Activated CD4-positive, alpha-beta T cell treated with anti-CD3 and anti-CD28 coated beads for 24 hours (primary cell): ENCODE data around the gene SFXN2.
"Not testable (repeated sequence)": the region's sequence is repeated elsewhere in the genome, so short reads cannot be mapped to it uniquely, and the experiment has no call there.

ENCODE experiments used
- DNase-seq, 2 donors: peaks; one replicate each; pipeline ENCODE4 v3.0.0-alpha.2; 2020; ENCODE audit warnings: low read depth in 2 of 2

Gene SFXN2

GRCh38 chr10:102752934-102753664 lies 38.7 kb downstream of the SFXN2 start:
- DNase-seq, result no peak

DNA sequence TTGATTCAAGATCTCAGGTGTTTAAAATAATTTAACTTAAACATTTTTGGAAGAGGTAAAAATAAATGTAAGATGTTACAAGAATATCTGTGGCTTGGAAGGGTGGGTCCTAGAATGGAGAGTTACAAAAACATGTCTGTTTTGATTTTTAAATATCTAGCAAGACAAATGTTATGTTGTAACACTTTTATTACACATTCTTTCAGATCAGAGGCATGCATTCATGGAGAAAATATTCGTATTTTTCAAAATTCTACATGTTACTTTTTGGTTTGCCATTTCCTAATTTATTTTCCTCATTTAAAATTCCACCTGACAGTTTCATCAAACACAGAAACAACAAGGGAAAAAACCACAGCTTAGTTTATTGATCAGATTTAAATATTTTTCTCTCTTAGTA lies 39.3 kb downstream of the SFXN2 start:
- no peak for DNase-seq

DNA sequence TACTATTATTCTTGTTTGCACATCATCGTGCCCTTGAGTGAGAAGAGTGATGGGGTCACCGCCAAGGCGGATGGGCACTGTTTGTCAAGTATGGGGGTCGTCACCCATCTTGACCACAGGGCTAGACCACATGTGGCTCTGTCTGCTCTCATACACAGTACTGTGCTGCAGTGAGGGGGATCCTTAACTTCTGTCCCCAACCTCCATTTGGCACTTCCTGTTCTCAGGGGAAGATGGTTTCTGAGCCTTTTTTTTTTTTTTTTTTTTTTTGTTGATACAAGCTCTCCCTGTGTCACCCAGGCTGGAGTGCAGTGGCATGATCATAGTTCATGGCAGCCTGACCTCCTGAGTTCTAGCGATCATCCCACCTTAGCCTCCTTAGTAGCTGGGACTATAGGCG lies 42.9 kb downstream of the SFXN2 start:
- no peak for DNase-seq

DNA sequence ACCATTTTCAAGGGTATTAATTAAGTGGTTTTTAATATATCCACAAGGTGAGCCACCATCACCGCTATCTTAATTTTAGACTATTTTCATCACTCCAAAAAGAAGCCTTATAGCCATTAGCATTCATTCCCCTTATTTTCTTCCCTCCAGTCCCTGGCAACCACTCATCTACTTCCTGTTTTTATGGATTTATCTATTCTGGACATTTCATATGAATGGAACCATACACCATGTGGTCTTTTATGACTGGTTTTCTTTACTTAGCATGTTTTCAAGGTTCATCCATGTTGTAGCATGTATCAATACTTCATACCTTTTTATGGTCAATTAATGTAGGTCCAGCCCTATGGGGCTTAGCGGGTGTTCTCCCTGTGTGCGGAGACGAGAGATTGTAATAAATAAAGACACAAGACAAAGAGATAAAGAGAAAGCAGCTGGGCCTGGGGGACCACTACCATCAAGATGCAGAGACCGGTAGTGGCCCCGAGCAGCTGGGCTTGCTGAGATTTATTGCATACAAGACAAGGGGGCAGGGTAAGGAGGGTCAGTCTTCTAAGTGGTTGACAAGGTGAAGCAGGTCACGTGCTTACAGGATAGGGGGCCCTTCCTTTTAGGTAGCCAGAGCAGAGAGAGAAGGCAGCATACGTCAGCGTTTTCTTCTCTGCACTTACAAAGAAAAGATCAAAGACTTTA lies 44.0 kb downstream of the SFXN2 start:
- DNase-seq, result no peak

- not testable (repeated sequence) for DNase-seq
Observed at GRCh38 chr10:102758933-102759262, 44.5 kb downstream of the SFXN2 start.

DNA sequence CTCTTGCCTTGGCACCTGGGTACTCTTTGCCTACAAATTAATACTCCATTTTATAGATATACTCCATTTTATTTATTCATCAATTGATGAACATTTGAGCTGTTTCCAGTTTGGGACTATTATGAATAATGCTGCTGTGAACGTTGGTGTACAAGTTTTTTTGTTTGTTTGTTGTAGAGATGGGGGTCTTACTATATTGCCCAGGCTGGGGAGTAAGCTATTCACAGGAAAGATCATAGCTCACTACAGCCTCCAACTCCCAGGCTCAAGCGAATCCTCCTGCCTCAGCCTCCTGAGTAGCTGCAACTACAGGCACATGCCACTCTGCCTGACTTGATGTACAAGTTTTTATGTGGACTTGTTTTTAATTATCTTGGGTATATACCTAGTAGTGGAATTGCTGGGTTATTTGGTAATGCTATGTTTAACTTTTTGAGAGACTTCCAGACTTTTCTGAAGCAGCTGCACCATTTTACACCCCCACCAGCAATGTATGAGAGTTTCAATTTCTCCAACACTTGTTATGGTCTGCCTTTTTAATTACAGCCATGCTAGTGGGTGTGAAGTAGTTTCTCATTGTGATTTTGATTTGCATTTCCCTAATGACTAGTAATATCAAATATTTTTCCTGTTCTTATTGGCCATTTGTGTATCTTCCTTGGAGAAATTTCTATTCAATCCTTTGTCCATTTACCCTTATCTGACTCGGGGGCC lies 45.2 kb downstream of the SFXN2 start:
- DNase-seq, result no peak

GRCh38 chr10:102761981-102762380 lies 47.5 kb downstream of the SFXN2 start:
- DNase-seq, result no peak

DNA sequence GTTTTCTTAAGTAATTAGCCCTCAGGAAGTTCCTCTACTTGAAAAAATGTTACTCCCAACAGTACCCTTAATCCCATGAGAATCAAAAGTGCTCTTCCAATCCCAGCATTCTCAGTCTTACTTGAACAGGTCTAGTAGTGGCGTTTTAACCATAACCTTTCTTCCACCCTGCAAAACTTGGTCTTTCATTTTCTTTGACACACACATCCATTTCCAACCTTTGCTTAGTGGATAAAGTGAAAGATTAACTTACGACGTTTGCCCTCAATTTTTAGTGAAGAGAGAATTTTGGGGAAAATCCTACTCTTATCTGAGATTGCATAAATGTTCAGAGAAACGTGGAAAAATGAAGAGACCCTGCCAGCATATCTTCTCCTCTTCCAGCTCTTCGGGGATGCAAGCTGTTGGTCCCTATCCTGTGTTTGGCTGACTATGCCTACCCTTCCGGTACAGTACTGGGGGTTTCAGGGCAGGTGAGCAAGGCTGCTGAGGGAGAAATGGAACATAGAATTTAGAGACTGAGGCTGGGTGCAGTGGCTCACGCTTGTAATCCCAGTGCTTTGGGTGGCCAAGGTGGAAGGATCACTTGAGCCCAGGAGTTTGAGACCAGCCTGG lies 48.1 kb downstream of the SFXN2 start:
- no peak for DNase-seq

DNA sequence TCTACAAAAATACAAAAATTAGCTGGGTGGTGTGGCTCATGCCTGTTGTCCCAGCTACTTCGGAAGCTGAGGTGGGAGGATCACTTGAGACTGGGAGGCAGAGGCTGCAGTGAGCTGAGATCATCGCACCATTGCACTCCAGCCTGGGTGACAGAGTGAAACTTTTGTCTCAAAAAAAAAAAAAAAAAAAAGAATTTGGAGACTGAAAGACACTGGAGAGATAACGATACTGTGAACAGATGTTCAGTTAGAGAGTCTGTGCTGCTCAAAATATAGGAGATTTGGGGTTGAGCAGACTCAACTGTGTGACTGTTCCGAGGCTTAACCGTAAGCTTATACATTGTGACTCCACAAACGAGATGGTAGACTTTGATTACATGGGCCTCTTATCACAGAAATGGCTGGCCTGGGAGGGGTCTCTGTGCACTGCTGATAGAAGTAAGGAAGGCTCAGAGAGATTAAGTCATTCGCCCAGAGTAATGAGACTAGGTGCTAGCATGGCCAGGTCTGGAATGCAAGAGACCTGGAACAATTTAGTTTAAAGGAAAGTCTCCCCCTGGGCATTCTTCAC lies 48.7 kb downstream of the SFXN2 start:
- no peak for DNase-seq

- no peak for DNase-seq
Observed at GRCh38 chr10:102764470-102765161, 50.2 kb downstream of the SFXN2 start.

GRCh38 chr10:102765336-102765735 lies 50.9 kb downstream of the SFXN2 start:
- DNase-seq, result no peak

DNA sequence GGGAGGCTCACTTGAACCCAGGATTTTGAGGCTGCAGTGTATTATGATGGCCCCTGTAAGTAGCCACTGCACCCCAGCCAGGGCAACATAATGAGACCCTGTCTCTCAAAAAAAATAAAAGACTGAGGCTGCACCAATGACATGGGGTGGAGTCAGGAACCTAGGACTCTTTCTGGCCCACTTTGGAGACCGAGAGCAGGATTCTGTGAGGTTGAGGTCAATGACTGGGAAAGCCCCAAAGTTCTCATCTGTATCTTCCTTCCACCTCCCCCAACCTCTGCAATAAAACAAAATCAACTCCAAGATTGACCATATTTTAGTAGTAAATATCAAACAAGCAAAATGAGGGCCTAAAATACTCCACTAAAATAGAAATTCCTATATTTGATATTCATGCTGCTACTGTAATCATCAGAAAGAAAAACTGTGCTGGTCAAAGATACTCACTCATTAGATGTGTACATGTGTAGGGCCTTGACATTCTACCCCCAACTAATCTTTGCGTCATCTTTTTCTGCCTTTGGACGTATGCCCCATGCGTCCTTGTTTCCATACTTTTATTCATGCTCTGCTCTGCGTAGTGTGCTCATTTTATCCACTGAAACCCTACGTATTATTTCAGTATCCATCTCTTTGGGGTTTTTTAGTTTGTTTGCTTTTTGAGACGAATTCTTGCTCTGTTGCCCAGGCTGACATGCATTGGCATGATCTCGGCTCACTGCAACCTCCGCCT lies 53.2 kb downstream of the SFXN2 start:
- DNase-seq, result no peak

GRCh38 chr10:102769375-102770107 lies 55.1 kb downstream of the SFXN2 start:
- DNase-seq, result no peak

DNA sequence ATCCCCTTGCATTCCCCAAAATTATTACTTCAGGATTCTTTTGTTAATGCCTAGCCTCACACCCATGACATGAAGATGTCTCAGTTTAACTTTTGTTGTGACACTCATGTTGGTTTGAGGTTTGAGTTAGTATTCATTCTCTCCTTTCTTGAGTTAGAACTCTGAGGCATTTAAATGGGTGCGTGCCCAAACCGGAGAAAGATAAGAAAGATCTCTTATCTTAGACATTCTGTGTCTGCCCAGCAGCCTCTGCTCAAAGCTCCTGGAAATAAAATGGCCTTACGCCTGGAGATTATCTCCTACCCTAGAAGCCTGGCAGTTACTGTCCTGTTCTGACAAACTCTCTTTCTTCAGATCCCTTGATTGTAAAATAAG lies 55.7 kb downstream of the SFXN2 start:
- no peak for DNase-seq

DNA sequence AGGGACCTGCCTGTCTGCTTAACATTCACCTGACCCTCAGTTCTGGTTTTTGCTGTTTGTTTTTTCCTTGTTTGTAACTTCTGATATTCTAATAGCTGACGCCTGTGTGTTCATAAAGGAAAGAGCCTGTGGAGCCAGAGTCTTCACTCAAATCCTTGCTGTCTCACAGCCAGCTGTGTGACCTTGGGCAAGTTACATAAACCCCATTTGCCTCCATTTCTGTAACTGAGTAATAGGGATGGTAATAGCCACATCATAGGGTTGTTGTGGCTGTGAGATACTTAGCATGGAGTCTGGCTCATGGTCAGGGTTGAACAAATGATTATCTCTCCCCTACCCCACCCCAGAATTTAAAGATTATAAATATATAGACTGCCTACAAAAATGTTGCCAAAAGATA lies 56.4 kb downstream of the SFXN2 start:
- no peak for DNase-seq

- DNase-seq, result no peak
Observed at GRCh38 chr10:102773320-102773719, 58.9 kb downstream of the SFXN2 start.

- no peak for DNase-seq
Observed at GRCh38 chr10:102773986-102774385, 59.5 kb downstream of the SFXN2 start.

- DNase-seq, result no peak
Observed at GRCh38 chr10:102775201-102775934, 60.9 kb downstream of the SFXN2 start.

- no peak for DNase-seq
Observed at GRCh38 chr10:102775935-102776669, 61.7 kb downstream of the SFXN2 start.
